GM12878 (cell line): ENCODE measurements around the gene NEMF. TPM values are rescaled to one million over a fixed set of nuclear protein-coding genes. Genes with fewer than 3 reads are reported as not detected.

Experiments
- ATAC-seq: fragments of 200-7000 bp; cut with Tn5 transposase; 3 replicates; pipeline ENCODE4 v1.9.1; 2020; ENCODE audit warnings: mild to moderate bottlenecking, moderate library complexity
- BruUV-seq: library from RNA; stranded (reverse); fragments of 400-500 nt; replicated peaks from 2 replicates; lab custom pipeline; 2021; lab: Mats Ljungman, UMichigan
- CTCF ChIA-PET: fragments of 300-600 bp; sonication (Branson Sonifier 250); formaldehyde crosslinking; extraction: SDS; loops from one replicate; lab custom pipeline; 2021; ENCODE audit warnings: inconsistent platforms; lab: Yijun Ruan, JAX
- POLR2A ChIA-PET: fragments of 350-600 bp; formaldehyde crosslinking; extraction: SDS; loops from one replicate; lab custom pipeline; 2021; ENCODE audit warnings: inconsistent platforms; lab: Charles Lee
- RAD21 ChIA-PET: fragments of 300-600 bp; sonication (Branson Sonifier 250); formaldehyde crosslinking; loops from one replicate; lab custom pipeline; 2023; ENCODE audit warnings: antibody characterized with exemption; ENCODE audit not compliant: unreplicated experiment; lab: Charles Lee
- SMC1A ChIA-PET: fragments of 300-600 bp; sonication (Branson Sonifier 250); formaldehyde crosslinking; loops from one replicate; lab custom pipeline; 2023; ENCODE audit not compliant: unreplicated experiment, uncharacterized antibody; lab: Charles Lee
- DNase-seq: peaks from one replicate; pipeline ENCODE4 v3.0.0-alpha.2; 2011; ENCODE audit warnings: low read depth, low spot score
- FAIRE-seq: peaks from 3 replicates; lab custom pipeline; 2011; peaks lifted over from hg19 to GRCh38; lab: Jason Lieb, UNC
- H2AFZ ChIP-seq: 2 replicates; pipeline ENCODE4 v1.6.0; 2011; ENCODE audit warnings: low read depth, low read length, control low read depth; ENCODE audit not compliant: control insufficient read depth
- H3K27ac ChIP-seq: 2 replicates; pipeline ENCODE4 v1.5.1; 2011; ENCODE audit warnings: control low read depth; ENCODE audit not compliant: control insufficient read depth, insufficient read depth
- H3K27me3 ChIP-seq, 2 experiments: replicated peaks in 1 of 2; 2 replicates each; pipeline versions ENCODE4 v1.6.0 to v1.6.1; 2011; ENCODE audit warnings: low read length in 1 of 2; ENCODE audit not compliant: control insufficient read depth in 2 of 2, insufficient read depth in 2 of 2
- H3K36me3 ChIP-seq, 2 experiments: 2 replicates each; pipeline ENCODE4 v1.5.1; 2011; ENCODE audit warnings: low read length in 1 of 2; ENCODE audit not compliant: control insufficient read depth in 2 of 2, insufficient read depth in 2 of 2
- H3K4me1 ChIP-seq: 2 replicates; pipeline ENCODE4 v1.6.1; 2011; ENCODE audit warnings: mild to moderate bottlenecking, low read length, moderate library complexity, mixed read lengths; ENCODE audit not compliant: control insufficient read depth, insufficient read depth
- H3K4me2 ChIP-seq: 2 replicates; pipeline ENCODE4 v1.6.0; 2011; ENCODE audit warnings: control low read depth; ENCODE audit not compliant: control insufficient read depth, insufficient read depth
- H3K4me3 ChIP-seq: fragments of 200-600 bp; sonication (generic); 2 replicates; pipeline ENCODE4 v1.5.1; 2016
- H3K79me2 ChIP-seq: 2 replicates; pipeline ENCODE4 v1.6.0; 2011; ENCODE audit warnings: low read length; ENCODE audit not compliant: control insufficient read depth, insufficient read depth
- H3K9ac ChIP-seq: 2 replicates; pipeline ENCODE4 v1.8.0; 2011; ENCODE audit warnings: low read length, control low read depth, mixed read lengths; ENCODE audit not compliant: control insufficient read depth, insufficient read depth
- H3K9me3 ChIP-seq: replicated peaks from 3 replicates; pipeline ENCODE4 v1.5.1; 2011; ENCODE audit warnings: mild to moderate bottlenecking, low read length; ENCODE audit not compliant: control insufficient read depth, insufficient read depth
- H4K20me1 ChIP-seq: 2 replicates; pipeline ENCODE4 v1.6.0; 2011; ENCODE audit not compliant: control insufficient read depth, insufficient read depth
- CBFB ChIP-seq: IDR thresholded peaks from 2 replicates; pipeline ENCODE4 v1.6.1; 2016; ENCODE audit warnings: antibody characterized with exemption, low read depth
- GABPA ChIP-seq: IDR thresholded peaks from 2 replicates; pipeline ENCODE4 v1.6.1; 2014; ENCODE audit warnings: antibody characterized with exemption, low read depth, mild to moderate bottlenecking, inconsistent platforms
- IRF4 ChIP-seq: IDR thresholded peaks from 2 replicates; pipeline ENCODE4 v1.6.1; 2011; ENCODE audit warnings: low read depth, low read length
- NFIC ChIP-seq: IDR thresholded peaks from 2 replicates; pipeline ENCODE4 v1.6.1; 2012; ENCODE audit warnings: low read depth, mild to moderate bottlenecking, inconsistent platforms, low read length, moderate library complexity
- NFYA ChIP-seq: IDR thresholded peaks from 2 replicates; pipeline ENCODE4 v1.6.1; 2011; ENCODE audit warnings: low read depth, mild to moderate bottlenecking, low read length, improper control_type of control experiment, borderline replicate concordance
- PAX8 ChIP-seq: fragments of 450-650 bp; IDR thresholded peaks from 2 replicates; pipeline ENCODE4 v1.6.1; 2017; ENCODE audit warnings: mild to moderate bottlenecking, moderate library complexity
- POLR2AphosphoS2 ChIP-seq: IDR thresholded peaks from 2 replicates; pipeline ENCODE4 v1.6.1; 2011; ENCODE audit warnings: low read depth, mild to moderate bottlenecking, low read length, improper control_type of control experiment, moderate library complexity
- POU2F2 ChIP-seq: IDR thresholded peaks from 3 replicates; pipeline ENCODE4 v1.6.1; 2011; ENCODE audit warnings: low read depth, mild to moderate bottlenecking, low read length, borderline replicate concordance
- RFX5 ChIP-seq: IDR thresholded peaks from 2 replicates; pipeline ENCODE4 v1.6.1; 2011; ENCODE audit warnings: low read depth, low read length, improper control_type of control experiment
- SMAD5 ChIP-seq: IDR thresholded peaks from 2 replicates; pipeline ENCODE4 v1.6.1; 2016; ENCODE audit warnings: antibody characterized with exemption, low read depth
- SP1 ChIP-seq: IDR thresholded peaks from one replicate; pipeline ENCODE4 v1.6.1; 2011; ENCODE audit warnings: low read depth, low read length
- STAT3 ChIP-seq: IDR thresholded peaks from 2 replicates; pipeline ENCODE4 v1.6.1; 2011; ENCODE audit warnings: low read depth, low read length, improper control_type of control experiment
- ZNF274 ChIP-seq: IDR thresholded peaks from one replicate; pipeline ENCODE4 v1.8.0; 2011; ENCODE audit not compliant: insufficient read length, insufficient read depth
- WGBS: methylation state at CpG from one replicate; pipeline ENCODE4 v1.1.6; 2016; ENCODE audit warnings: low lambda C conversion rate; ENCODE audit not compliant: insufficient replicate concordance, insufficient coverage; ENCODE audit errors: missing lambda C conversion rate; 5-methylcytosine and 5-hydroxymethylcytosine counted together
- in situ Hi-C: fragments of 300-500 bp; cut with MboI; formaldehyde crosslinking; loops from 9 replicates; pipeline ENCODE4 v1.14.3; 2018; ENCODE audit warnings: mixed read lengths
- intact Hi-C: fragments of 100-400 bp; cut with micrococcal nuclease; formaldehyde crosslinking; loops from one replicate; pipeline ENCODE4 v1.14.2; 2022; ENCODE audit not compliant: unreplicated experiment
- polyA plus RNA-seq, 11 experiments: library from polyadenylated mRNA; depleted of rRNA in 4 of 11; unstranded in 6 of 11; stranded (reverse) in 5 of 11; fragments of >200 nt; fragmentation: Nextera tagmentation in 4 of 11; fragmentation: Illumina TruSeq in 1 of 11; extraction: Ambion mirVana in 4 of 11; extraction: Trizol in 1 of 11; gene quantifications; 1 replicate in 1 of 11; 2 replicates in 10 of 11; pipeline versions ENCODE4 v1.2.1 to v1.2.3, GENCODE V29; 2011 to 2016; ENCODE audit warnings: inconsistent platforms in 2 of 11, missing spikeins in 2 of 11, low read depth in 1 of 11
- total RNA-seq, 4 experiments: library from RNA; depleted of rRNA in 3 of 4; stranded (reverse); fragments of >200 nt in 3 of 4; fragmentation: Illumina TruSeq in 1 of 4; extraction: Trizol in 1 of 4; gene quantifications; 2 replicates each; pipeline versions ENCODE4 v1.2.1 to v1.2.3, GENCODE V29; 2013 to 2021
- TF ChIP-seq, protein P1 (sequence below): fragments of 450-650 bp; IDR thresholded peaks from 2 replicates; pipeline ENCODE4 v1.6.1; 2017; ENCODE audit warnings: mild to moderate bottlenecking

Gene NEMF
- total and polyA plus RNA-seq, 10 of the 15 experiments (the other 5 are each of a cell fraction or from before 2014, with no cell fraction given): 31.5 to 80.1 (median 61.1) TPM

DNA sequence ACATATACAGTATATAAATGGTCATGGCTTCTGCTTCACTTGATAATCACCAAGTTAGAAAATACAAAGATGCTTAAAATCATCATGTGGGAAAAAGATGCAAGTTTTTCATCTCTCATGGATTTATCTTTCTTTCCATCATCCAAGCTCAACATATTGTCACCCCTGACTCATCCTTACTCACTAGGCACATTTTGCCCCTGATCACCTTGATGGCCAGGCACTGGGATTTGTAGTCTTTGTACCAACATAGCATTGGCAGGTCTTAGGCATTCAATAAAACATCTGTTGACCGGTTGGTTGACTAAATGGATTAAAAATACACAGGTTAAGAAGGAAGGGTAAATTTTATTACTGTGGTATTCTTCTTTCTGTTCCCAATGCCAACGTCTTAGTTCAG lies 56.6 kb downstream of the NEMF start:
- H2AFZ ChIP-seq: no peak overlapping the region
- in situ Hi-C loops: no loop called here
- ATAC-seq: no peak
- H3K79me2 ChIP-seq: no peaks in the 10 kb centered on the region
- ChIA-PET CTCF (interaction anchor here (1.7 kb wide), 1 partner anchor 15 kb away, joined by 3 read pairs; no protein-coding TSS in a partner anchor), POLR2A (interaction anchor here (1.3 kb wide), 1 partner anchor 15 kb away, joined by 7 read pairs; no protein-coding TSS in a partner anchor), SMC1A (no interaction called here), RAD21 (no interaction called here)
- no peaks in the 10 kb centered on the region for H4K20me1 ChIP-seq
- no peak overlapping the region for H3K9ac ChIP-seq
- no peaks in the 10 kb centered on the region for H3K9me3 ChIP-seq
- DNase-seq: no peak
- no peak overlapping the region for H3K4me2 ChIP-seq
- TF ChIP-seq GABPA (no peak), IRF4 (no peak), SMAD5 (no peak), RFX5 (no peak), SP1 (no peak), STAT3 (no peak), CBFB (no peak), POU2F2 (no peak), NFIC (no peak), POLR2AphosphoS2 (no peak), ZNF274 (no peak), NFYA (no peak), PAX8 (no peak)
- TF ChIP-seq, protein P1, sequence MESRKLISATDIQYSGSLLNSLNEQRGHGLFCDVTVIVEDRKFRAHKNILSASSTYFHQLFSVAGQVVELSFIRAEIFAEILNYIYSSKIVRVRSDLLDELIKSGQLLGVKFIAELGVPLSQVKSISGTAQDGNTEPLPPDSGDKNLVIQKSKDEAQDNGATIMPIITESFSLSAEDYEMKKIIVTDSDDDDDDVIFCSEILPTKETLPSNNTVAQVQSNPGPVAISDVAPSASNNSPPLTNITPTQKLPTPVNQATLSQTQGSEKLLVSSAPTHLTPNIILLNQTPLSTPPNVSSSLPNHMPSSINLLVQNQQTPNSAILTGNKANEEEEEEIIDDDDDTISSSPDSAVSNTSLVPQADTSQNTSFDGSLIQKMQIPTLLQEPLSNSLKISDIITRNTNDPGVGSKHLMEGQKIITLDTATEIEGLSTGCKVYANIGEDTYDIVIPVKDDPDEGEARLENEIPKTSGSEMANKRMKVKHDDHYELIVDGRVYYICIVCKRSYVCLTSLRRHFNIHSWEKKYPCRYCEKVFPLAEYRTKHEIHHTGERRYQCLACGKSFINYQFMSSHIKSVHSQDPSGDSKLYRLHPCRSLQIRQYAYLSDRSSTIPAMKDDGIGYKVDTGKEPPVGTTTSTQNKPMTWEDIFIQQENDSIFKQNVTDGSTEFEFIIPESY: no peak
- H3K27me3 ChIP-seq: no peaks in the 10 kb centered on the region
- no peaks in the 10 kb centered on the region for H3K4me1 ChIP-seq
- no peak overlapping the region for H3K4me3 ChIP-seq
- H3K36me3 ChIP-seq: peaks cover 6 to 31% of the 10 kb centered on the region in 2 experiments
- FAIRE-seq: no peak
- no TSS peak for BruUV-seq
- H3K27ac ChIP-seq: no peak overlapping the region
- intact Hi-C loops: no loop called here
- WGBS: 50% methylated on average over 2 of the region's 2 CpGs
